CD4-positive, alpha-beta T cell treated with Interleukin-2 at 100 ng/mL for 4 hours (primary cell): ENCODE measurements around the gene ZNF70.

Source experiments
- DNase-seq: peaks from one replicate; pipeline ENCODE4 v3.0.0-alpha.2; 2020; ENCODE audit warnings: low spot score

ZNF70 gene

DNA sequence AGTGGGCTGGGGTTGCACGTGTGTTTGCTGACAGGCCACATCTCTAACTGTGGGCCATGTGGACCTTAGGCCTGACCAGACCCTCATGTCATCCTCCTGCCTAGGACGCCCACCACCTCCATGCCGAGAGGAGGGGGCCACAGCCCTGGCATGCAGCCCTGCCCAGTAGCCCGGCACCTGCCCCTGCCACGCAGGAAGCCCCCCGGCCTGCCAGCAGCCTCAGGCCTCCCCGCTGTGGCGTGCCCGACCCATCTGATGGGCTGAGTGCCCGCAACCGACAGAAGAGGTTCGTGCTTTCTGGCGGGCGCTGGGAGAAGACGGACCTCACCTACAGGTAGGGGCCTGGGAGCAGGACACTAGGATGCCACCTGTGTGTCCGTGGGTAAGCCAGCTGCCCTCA, 28.2 kb upstream of the ZNF70 start:
- DNase-seq: no peak

DNA sequence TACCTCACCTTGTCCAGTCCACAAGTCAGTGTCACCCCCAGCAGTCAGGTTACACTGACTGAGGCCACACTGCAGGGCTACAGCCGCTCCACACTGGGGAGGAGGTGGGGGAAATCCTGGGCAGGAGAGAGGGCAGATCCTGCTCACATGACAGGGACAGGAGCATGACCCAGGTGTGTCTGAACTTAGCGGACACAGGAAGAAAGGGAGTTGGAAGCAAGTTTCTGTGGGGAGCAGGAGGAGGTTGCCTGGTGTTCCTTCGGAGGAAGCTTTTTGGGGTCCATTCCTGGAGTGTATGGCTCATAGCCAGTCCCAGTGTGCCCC, 27.6 kb upstream of the ZNF70 start:
- DNase-seq: no peak

DNA sequence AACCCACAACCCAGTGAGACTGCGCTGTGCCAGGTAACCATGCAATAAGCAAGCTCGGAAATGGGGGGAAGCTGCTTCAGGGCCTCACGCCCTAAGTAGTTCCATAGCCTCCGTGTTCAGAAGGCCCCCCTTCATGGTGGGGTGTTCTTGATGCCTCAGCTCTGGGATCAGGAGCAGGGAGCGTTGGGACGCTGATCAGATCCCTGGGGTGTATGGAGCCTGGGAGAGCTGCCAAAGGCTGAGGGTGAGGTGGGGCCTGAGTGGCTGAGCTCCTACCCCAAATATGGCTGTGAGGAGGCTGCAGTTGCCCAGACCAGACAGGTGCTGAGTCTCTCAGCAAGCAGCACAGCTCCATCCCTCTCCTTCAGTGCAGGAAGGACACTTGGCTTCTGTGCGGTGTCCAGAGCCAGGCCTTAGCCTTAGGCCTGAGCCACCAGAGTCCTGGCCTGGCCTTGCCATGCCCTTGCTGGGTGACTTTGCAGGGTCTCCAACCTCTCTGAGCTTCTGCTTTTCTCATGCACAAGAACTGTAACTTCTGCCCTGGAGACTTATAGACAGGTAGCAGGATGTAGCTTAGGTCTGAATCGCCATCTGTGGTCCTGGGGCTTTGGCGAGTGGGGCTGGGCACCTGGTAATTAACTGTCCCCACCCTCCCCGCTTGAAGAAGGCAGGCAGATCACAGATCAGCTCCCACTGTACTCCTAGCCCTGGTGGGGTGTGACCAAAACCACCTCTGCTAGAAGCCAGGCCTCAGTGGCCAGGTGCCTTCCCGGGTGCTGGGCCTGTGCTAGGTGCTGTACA, 27.1 kb upstream of the ZNF70 start:
- DNase-seq: no peak

DNA sequence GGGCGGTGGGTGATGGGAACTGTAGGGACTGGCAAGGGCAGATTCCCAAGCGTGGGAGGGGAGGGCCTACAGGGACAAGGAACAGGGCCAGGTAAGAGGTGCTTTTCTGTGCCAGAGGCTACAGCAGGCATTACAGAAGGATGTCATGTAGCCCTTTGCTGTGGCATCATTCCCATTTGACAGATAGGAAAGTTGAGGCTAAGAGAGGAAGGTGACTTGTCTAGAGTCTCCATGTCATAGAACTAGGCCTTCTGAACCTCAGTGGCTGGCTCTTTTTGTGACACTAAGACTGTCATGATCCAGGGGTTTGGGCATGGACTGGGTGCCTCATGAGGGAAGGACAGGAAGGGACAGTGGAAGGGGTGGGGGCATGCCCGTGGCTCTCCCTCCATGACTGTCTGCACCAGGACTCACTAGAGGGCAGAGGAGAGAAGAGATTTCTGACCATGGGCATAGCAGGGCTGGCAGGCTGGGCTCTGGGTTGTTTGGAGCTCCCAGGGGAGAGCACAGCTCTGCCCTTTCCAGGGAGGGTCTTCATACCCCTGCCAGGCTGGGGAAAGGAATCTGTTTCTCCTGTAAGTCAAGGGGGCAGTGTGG, 25.0 kb upstream of the ZNF70 start:
- DNase-seq: no peak

DNA sequence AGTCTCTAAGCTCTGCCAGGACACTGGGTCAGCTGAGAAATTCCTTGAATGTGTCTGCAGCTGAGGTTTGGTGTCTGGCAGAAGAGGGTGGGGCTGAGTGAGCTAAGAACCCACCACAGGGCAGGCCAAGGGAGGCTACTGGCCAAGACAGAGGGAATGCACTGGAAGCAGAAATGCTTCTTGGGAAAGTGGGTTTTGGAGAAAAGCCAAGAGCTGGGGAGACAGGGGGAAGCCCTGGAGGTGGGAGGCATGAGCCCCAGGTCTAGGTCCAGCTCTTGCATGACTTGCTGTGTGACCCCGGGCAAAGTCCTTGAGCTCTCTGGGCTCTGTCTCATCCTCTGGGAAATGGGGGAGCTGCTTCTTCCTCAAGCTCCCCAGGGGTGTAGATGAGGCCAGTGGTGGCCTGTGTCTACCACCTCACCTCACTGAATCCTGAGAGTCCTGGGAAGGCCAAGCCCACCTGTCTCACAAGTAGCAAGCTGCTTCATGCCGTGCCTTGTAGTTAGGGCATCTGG, 24.1 kb upstream of the ZNF70 start:
- DNase-seq: no peak

DNA sequence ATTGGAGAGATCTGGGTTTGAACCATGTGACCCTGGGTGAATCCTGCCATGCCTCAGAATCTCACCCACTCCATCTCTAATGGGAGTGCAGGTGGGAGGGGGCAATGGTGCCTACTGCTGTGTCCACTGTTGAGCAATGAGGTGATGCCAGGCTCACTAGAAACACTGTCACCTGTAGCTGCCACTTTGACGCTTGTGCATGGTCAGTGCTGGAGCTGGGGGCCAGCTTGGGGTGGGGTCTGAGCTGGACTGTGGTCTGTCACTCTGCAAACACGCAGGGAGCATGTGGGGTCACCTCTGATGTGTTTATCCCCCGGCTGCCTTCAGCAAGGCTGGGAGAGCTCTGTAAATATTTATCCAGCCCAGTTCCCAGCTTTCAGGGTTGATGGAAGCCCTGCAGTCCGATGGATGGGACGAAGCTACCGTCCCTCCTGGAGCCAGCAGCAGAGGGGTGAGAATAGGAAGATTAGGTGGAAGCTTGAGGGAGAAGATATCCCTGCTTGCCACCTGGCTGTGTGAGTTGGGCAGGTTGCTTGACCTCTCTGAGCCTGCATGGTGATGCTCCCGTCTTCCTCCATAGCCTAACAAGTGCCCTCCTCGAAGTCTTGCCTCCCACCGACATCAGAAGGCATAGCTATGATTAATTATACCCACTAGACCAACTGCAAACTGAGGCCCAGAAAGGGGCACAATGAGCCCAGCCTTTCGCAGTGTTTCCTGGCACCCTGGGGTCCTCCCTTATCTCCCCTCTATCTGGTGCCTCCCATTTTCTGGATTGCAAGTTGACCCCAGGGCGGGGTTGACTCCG, 23.4 kb upstream of the ZNF70 start:
- no peak for DNase-seq

DNA sequence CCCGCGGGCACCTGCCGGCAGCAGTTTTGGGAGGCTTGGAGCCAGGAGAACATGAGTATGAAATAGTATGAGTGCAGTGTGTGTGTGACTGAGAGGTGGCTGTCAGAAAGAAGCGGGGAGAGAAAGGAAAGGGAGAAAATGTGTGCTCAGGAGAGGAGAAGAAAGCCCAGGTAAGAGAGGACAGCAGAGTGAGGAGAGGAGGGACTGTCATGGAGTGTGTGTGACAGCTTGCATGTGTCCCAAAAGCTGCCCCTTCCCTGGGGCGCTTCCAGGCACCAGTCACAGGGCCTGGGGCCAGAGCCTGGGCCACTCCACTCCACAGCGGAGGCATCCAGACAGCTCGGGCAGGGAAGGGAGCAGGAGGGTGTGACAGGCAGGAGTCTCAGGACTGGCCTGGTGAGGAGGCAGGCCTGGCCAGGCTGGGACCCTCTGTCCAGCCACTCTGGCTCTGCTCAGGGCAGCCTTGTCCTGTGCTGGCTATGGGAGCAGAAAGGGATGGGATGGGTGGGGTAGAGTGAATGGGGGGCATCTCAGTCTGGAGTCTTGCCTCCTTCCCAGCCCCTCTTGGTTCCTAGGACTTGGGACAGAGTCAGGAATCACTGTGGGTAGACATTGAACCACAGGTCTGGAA, 22.7 kb upstream of the ZNF70 start:
- DNase-seq: no peak

DNA sequence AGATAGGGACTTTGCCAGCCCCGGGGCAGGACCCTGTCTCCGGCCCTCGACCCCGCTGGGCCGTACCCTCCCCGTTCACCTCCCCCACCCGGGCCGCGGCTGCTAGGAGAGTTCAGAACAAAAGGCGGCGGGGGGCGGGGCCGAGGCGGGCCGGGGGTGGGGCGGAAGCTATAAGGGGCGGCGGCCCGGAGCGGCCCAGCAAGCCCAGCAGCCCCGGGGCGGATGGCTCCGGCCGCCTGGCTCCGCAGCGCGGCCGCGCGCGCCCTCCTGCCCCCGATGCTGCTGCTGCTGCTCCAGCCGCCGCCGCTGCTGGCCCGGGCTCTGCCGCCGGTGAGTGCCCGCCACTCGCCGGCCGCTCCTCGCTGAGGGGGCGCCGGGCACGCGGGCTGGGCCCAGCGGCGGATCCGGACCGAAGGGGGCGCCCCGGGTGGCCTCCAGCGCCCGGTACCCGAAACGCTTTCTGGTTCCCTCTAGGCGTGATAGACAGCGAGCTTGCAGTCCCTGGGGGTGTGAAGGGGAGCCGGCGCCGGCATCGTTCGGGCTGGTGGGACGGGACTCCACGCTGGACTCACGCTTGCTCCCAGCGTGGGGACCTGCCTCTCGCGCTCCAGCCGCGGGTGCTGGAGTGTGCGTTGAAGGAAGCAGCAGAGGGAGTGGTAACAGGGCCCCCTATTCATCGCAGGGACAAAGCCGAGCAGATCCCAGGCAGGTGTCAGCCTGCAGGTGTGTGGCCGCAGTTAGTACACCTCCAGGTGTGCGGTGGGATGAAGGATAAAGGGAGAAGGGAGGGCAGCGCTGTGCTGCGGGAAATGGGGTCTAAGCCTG, 21.9 kb upstream of the ZNF70 start, which contains the start of gene MMP11:
MMP11 (plus strand) TSS at position 201 of the 825 bp plus-strand sequence; CDS start at position 223, 22 bp downstream.
- peak; percentile 27 for DNase-seq

DNA sequence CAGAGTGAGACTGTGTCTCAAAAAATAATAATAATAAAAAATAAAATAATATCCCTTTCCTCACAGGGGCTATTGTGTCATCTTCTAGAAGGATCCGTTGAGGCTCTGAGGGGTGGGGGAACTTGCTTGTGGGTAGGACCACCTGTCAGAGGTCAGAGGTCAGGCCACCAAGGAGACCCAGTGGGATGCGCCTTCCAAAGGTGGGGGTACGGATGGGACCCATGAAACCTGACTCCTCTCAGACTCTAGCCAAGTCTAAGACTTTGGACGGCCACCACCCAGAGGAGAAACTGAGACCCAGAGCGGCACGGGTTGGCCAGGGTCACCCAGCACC, 21.4 kb upstream of the ZNF70 start:
- DNase-seq: no peak

DNA sequence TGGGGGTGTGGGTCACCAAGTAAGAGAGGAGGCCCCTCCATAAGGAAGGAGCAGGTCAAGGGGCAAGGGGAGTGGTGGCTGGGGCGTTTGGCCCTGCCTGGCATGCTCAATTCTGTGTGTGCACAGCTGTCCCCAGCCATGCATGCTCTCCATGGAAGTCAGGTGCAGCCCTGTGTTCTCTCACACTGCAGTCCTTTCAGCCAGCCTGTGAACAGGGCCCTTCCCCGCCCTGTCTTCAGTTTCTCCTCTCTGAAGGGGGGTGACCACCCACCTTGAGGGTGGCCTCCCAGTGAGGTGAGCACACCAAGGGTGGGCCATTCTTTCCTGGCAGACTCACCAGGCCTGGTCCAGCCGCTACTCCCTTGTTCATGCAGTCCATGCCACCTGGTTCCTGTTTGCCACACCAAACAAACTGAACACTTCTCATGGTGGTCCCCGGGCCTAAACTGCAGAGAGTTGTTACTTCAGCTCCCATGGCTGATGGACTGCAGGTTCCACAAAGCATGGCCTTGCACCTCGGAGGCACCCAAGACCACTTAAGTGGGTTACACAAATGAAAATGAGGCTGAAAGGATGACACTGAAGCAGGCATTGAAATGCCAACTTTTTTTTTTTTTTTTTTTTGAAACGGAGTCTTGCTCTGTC, 18.5 kb upstream of the ZNF70 start:
- DNase-seq: no peak

DNA sequence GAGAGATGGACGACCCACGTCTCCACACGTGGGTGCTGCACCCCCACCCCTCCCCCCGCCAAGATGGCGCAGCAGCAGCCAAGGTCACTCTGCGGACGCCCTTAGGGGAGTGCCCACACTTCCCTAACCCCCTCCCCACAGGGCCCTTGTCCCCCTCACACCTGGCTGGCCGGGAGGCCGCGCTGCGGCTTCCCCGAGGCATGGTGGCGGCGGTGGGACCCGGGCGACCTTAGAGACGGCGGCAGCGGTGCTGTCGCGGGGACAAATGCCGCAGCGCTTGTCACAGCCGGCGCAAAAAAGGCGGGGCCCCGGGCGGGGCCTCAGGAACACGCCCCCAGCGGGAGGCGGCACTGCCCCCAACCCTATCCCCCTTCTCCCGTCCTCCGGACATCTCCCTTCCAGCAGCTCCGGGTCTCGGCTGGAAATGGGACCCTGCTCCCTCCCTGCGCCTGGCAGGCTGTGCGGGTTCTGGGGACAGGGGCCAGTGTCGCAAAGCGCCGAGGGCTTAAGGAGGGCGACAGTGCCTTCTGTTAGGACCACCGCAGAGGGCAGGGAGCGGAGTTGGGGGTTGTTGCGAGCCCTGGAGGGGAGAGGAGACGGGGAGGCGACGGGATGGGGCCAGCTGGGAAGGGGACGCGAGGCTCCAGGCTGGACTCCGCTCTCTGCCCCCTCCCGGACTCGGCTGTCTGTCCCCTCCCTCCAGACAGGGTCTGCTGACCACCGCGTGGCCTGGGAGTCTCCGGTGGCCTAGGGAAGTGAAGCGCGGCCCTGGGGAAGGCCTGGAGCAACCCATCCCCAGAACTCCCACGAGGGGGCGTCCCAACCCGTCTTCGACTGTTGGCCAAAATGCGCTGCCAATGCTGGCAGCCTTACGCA, 17.0 kb upstream of the ZNF70 start, which contains the start of gene CHCHD10:
CHCHD10 (minus strand) TSS at position 300 of the 876 bp plus-strand sequence; CDS start at position 202, 98 bp downstream.
- DNase-seq: peak; percentile 66

DNA sequence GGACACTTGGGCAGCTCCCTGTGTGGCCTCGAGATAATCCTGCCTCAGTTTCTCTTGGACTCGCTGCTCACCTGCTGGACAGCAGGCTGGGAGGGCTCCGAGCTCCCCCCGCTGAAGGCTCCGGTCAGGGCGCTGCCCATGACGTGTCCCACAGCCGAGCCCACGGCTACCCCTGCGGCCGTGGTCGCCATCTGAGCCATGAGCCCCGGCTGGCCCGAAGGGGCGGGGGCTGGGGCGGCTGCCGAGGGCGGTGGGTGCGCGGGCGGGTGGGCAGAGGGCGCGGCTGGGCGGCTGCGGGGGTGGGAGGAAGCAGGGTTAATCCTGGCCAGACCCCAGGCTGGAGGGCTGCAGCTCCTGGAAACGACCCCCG, 16.4 kb upstream of the ZNF70 start:
- DNase-seq: no peak

DNA sequence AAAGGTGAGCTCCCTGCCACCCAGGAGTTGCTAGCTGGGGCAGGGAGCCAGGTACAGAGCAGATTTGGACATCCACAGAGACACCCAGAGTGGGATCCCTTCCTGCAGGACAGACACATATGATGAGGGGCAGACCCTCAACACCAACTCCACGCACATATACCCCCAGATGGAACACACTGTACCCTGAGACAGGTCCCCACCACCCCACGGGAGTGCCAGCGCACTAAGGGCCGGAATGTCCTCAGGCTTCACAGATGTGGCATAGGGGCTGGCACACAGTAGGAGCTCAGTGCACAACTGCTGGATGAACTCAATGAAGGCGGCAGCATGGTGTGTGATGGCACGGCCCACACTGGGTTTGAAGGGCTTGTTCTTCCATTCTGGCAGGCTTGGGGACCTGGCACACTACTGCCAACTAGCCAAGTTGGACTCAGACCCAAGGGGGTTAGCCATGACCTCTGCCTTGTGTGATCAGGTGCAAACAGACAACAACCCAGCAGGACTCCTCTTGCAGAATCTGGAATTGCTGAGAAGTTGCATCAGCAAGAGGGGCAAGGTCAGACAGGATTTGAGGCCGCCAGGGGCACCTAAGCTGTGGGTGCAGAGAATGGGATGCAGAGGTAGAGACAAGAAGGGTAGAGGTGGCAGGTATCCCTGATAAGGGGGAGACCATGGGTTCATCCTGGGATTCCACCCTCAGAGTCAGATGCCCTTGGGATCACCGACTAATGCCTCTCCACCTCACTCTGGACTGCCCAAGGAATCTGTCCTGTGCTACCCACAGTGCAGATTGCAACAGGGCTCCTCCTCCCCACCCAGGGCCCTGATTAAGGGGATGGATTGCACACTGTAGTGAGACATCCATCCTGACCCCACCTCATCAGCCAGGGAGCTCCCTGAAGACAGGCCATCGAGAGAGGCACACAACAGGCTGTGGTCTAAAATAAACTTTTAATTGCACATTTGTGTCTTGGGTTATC, 14.3 kb upstream of the ZNF70 start:
- no peak for DNase-seq

DNA sequence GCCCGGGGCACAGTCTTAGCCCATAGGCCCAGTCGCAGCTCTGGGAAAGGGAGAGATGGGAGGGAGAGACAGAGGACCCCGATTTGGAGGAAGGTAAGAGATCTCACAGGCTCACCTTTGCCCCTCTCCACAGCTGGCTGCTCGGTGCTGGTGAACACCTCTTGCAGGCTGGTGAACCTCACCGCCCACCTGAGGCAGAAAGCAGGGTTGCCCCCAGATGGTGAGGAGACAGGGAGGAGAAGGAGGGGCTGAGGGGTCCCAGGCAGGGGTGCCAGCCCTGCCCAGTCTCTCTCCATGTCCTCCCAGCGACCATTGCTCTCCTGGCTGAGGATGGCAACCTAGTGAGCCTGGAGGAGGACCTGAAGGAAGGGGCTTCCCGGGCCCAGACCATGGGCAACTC, 13.0 kb upstream of the ZNF70 start:
- DNase-seq: no peak

DNA sequence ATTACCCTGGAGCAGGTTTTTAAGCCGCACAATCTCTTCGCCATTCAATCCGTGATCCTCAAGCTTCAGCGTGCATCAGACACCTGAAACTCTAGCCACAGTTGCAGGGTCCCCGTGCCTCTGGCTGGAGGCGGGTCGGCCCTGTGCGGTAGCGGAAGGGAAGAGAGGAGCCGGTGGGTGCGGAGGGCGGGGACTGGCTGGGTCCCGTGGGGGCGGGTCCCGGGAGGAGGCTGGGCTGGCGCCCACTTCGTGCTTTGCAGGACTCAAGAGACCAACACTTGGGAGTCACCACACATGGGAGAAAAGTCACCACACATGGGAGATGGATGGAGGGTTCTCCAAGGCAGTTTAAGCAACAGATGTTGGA, 12.7 kb upstream of the ZNF70 start:
- DNase-seq: peak; percentile 40

DNA sequence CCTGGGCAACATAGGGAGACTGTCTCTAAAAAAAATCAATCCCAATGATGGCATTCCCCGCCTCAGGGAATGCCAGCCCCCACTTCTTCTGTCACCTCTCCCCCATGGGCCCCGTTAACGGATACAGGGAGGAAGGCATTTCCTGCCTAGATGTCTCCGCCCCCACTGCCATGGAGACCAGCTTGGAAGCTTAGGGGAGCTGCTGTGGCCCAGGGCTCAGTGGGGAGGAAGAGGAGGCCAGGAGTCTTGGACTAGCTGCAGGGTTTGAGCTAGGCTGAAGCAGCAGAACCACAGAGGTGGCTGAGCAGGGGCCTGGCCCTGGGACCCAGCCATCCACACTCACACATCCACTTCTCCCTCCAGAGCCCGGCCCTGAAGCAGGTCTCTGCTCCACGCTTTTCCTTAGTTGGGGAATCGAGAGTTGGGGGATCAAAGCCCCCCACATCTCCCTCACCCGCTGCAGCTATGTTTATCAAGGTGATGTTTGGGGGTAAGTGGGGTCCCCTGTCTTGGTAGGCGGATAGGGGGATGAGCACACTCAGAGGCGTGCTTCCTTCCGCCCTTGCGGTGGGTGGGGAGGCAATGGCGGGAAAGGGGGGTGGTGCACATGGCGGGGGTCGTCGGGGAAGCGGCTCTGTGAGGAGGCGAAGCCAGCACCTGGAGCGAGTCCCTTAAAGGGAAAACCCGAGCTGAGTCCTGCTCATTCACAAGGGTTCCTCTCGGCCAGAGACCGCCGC, 12.1 kb upstream of the ZNF70 start, which contains the start of gene C22orf15:
C22orf15 (plus strand) TSS at position 149 of the 737 bp plus-strand sequence; CDS start at position 466, 317 bp downstream.
- no peak for DNase-seq

DNA sequence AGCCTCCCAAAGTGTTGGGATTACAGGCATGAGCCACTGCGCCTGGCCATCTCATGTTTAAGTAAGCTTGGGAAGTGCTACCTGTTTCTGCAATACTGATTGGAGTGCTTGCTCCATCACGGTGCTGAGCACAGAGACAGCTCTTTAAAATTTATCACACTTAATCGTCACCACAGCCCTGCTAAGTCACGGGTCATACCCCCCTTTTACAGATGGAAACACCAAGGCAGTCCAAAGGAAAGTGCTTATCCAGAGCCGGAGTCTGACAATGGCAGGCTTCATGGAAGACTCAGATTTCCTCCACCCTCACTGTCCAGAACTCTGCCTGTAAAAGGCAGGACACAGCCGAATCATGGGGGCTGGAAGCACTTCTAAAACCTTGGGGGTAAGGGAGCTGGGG, 9.1 kb upstream of the ZNF70 start:
- no peak for DNase-seq

DNA sequence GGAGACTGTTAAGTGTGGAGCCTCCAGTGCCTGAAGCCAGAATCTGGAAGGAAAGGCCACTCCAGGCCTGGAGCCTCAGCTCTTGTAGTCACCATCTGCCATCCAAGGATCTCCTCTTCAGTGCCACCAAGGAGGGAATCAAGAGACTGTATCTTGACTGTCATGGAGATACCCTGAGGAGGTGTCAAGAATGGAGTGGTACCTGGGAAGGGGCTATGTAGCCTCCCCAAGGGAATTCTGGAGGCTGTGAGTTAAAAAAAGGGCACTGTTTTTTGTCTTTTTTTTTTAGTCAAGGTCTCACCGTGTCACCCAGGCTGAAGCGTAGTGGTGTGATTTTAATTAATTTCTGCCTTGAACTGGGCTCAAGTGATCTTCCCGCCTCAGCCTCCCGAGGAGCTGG, 8.7 kb upstream of the ZNF70 start:
- no peak for DNase-seq
